Measurements from ENCODE around the gene CELF2. TPM values are rescaled to one million over a fixed set of nuclear protein-coding genes. Genes with fewer than 3 reads are reported as not detected.

CELF2 gene
- total RNA-seq, 1 donor from 2014 or later, result 54.3 TPM

GRCh38 chr10:11086177-11086840 lies 68.6 kb downstream of the CELF2 start:
- Histone ChIP-seq H3K36me3 (no peaks in the 10 kb centered on the region), H3K27ac (no peak overlapping the region), H3K27me3 (no peaks in the 10 kb centered on the region), H3K9me3 (no peaks in the 10 kb centered on the region), H3K4me1 (no peaks in the 10 kb centered on the region), H3K4me3 (no peak overlapping the region)
- no peak for DNase-seq (ENCODE audit: extremely low spot score in 2 of 2)
- intact Hi-C loops (cut with DNase I), result no loop called here
- TF ChIP-seq CTCF (IDR thresholded peaks at IDR 0.05) (no peak), POLR2AphosphoS5 (IDR thresholded peaks at IDR 0.05; ENCODE audit: insufficient read depth in 1 of 2, low read depth in 1 of 2) (no peak), POLR2A (IDR thresholded peaks at IDR 0.05) (no peak)

GRCh38 chr10:11087372-11087771 lies 69.7 kb downstream of the CELF2 start:
- no peaks in the 10 kb centered on the region for H3K36me3 ChIP-seq
- no peaks in the 10 kb centered on the region for H3K9me3 ChIP-seq
- no peak for DNase-seq (ENCODE audit: extremely low spot score in 2 of 2)
- H3K4me3 ChIP-seq, result no peak overlapping the region
- H3K27ac ChIP-seq, result no peak overlapping the region
- H3K4me1 ChIP-seq, result no peaks in the 10 kb centered on the region
- H3K27me3 ChIP-seq, result no peaks in the 10 kb centered on the region
- TF ChIP-seq CTCF (IDR thresholded peaks at IDR 0.05) (no peak), POLR2AphosphoS5 (IDR thresholded peaks at IDR 0.05; ENCODE audit: insufficient read depth in 1 of 2, low read depth in 1 of 2) (no peak), POLR2A (IDR thresholded peaks at IDR 0.05) (no peak)
- intact Hi-C loops (cut with DNase I), result no loop called here

GRCh38 chr10:11088709-11089108 lies 71.0 kb downstream of the CELF2 start:
- H3K36me3 ChIP-seq, result no peaks in the 10 kb centered on the region
- H3K4me1 ChIP-seq, result no peaks in the 10 kb centered on the region
- H3K9me3 ChIP-seq, result no peaks in the 10 kb centered on the region
- DNase-seq (ENCODE audit: extremely low spot score in 2 of 2), result no peak
- intact Hi-C loops (cut with DNase I), result no loop called here
- H3K27me3 ChIP-seq, result no peaks in the 10 kb centered on the region
- no peak overlapping the region for H3K4me3 ChIP-seq
- H3K27ac ChIP-seq, result no peak overlapping the region
- TF ChIP-seq POLR2A (IDR thresholded peaks at IDR 0.05) (no peak), POLR2AphosphoS5 (IDR thresholded peaks at IDR 0.05; ENCODE audit: insufficient read depth in 1 of 2, low read depth in 1 of 2) (no peak), CTCF (IDR thresholded peaks at IDR 0.05) (no peak)

GRCh38 chr10:11089272-11089671 lies 71.6 kb downstream of the CELF2 start:
- no peaks in the 10 kb centered on the region for H3K36me3 ChIP-seq

More at GRCh38 chr10:11089272-11089671, 71.6 kb downstream of the CELF2 start:
- no peak for DNase-seq (ENCODE audit: extremely low spot score in 2 of 2)
- Histone ChIP-seq H3K4me3 (no peak overlapping the region), H3K27me3 (no peaks in the 10 kb centered on the region), H3K4me1 (no peaks in the 10 kb centered on the region), H3K27ac (no peak overlapping the region), H3K9me3 (no peaks in the 10 kb centered on the region)
- TF ChIP-seq POLR2A (IDR thresholded peaks at IDR 0.05) (no peak), CTCF (IDR thresholded peaks at IDR 0.05) (no peak), POLR2AphosphoS5 (IDR thresholded peaks at IDR 0.05; ENCODE audit: insufficient read depth in 1 of 2, low read depth in 1 of 2) (no peak)
- intact Hi-C loops (cut with DNase I), result no loop called here

Measured in vagina (tissue), 2 donors.